ENCODE measurements around the gene THOC5.
"Not testable (repeated sequence)": the region's sequence is repeated elsewhere in the genome, so short reads cannot be mapped to it uniquely, and the experiment has no call there.

Gene THOC5

DNA sequence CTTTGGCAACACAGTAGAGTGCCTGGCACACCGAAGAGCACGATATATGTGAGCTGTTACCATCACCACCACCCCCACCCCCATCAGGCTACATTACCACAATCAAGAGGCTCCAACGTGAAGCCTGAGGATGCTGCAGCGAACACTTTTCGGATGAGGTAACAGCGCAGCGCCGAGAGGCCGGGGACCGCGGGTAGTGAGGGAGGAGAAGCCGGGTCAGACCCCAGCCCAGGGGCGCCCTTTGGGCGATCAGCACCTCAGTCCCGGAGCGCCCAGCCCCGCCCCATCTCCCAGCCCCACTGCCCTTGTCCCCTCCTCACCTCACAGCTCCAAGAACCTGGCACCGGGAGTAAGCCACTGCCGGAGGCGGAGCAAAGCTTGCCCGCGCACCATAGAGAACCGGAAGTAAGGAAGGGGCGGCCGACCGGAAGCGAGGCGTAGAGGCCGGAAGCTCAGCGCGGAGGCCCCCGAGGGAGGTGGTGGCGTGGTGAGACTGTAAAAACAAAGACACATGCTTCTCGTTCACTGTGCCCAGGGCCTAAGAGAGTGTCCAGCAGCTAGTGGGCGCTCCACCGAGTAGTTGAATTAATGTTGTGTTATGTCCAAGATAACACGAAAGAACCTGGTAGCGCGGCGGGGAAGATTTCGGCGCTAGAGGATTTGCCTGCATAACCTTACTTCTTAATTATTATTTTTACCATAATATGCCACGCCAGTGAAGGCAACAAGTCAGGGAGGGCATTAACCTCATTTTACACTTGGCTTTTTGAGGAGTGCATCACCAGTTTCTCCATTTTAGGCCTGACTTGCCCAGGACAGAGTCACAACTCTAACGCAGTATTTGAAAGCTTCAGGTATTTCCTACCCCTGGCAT lies at the start of gene THOC5:
Gene THOC5, minus strand, starts transcription at position 407 of the 874 bp plus-strand sequence. CDS start 4,610 bp downstream, outside the sequence.
- Histone ChIP-seq H3K9me3 (ENCODE audit: control insufficient read depth, insufficient read depth, low read length) (no peaks in the 10 kb centered on the region), H3K4me1 (ENCODE audit: insufficient read depth, low read length) (no peaks in the 10 kb centered on the region), H3K36me3 (ENCODE audit: insufficient read depth, low read length) (peaks cover 15% of the 10 kb centered on the region), H3K9ac (ENCODE audit: low read depth, low read length) (peak within 1 kb of the TSS; percentile 95)

DNA sequence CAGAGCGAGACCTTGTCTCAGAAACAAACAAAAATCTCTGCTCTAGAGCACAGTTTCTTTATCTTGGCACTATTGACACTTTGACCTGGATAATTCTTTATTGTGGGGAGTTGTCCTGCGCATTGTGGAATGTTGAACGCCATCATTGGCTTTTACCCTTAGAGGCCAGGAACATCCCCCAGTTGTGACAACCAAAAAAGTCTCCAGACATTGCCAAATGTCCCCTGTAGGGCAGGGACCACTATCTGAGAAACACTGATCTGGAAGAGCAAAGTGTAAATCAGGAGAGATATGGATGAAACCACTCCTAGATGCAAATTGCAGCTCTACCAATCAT lies 45.1 kb upstream of the THOC5 start:
- Histone ChIP-seq H3K36me3 (ENCODE audit: insufficient read depth, low read length) (no peaks in the 10 kb centered on the region), H3K9me3 (ENCODE audit: control insufficient read depth, insufficient read depth, low read length) (no peaks in the 10 kb centered on the region), H3K9ac (ENCODE audit: low read depth, low read length) (no peak overlapping the region), H3K4me1 (ENCODE audit: insufficient read depth, low read length) (no peaks in the 10 kb centered on the region)

DNA sequence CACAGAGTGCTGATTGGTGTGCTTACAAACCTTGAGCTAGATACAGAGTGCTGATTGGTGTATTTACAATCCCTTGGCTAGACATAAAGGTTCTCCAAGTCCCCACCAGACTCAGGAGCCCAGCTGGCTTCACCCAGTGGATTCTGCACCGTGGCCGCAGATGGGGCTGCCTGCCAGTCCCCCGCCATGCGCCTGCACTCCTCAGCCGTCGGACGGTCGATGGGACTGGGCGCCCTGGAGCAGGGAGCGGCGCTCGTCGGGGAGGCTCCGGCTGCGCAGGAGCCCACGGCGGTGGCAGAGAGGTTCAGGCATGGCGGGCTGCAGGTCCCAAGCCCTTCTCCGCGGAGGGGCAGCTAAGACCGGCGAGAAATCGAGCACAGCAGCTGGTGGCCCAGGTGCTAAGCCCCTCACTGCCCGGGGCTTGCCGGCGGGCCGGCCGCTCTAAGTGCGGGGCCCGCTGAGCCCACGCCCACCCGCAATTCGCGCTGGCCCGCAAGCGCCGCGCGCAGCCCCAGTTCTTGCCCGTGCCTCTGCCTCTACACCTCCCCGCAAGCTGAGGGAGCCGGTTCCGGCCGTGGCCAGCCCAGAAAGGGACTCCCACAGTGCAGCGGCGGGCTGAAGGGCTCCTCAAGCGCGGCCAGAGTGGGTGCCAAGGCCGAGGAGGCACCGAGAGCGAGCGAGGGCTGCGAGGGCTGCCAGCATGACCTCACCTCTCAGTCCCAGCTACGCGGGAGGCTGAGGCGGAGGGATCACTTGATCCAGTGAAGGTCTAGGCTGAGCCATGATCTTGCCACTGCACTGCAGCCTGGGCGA lies 44.5 kb upstream of the THOC5 start:
- peak overlapping the region; percentile 32; the same call in 1 of the 2 replicates for H3K9ac ChIP-seq (ENCODE audit: low read depth, low read length)
- H3K9me3 ChIP-seq (ENCODE audit: control insufficient read depth, insufficient read depth, low read length); H3K36me3 ChIP-seq (ENCODE audit: insufficient read depth, low read length); H3K4me1 ChIP-seq (ENCODE audit: insufficient read depth, low read length): not testable (repeated sequence)

DNA sequence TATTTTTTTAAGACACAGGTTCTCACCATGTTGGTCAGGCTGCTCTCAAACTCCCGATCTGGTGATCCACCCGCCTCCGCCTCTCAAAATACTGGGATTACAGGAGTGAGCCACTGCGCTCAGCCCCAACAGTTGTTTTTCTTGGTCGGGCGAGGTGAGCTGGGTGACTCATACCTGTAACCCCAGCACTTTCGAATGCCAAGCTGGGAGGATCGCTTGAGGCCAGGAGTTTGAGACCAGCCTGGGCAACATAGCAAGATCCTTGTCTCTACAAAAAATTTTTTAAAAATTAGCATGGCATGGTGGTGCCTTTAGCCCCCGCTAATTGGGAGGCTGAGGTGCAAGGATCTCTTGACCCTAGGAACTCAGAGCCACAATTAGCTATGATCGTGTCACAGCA lies 42.9 kb upstream of the THOC5 start:
- no peak overlapping the region for H3K9ac ChIP-seq (ENCODE audit: low read depth, low read length)
- H3K36me3 ChIP-seq (ENCODE audit: insufficient read depth, low read length): no peaks in the 10 kb centered on the region
- no peaks in the 10 kb centered on the region for H3K9me3 ChIP-seq (ENCODE audit: control insufficient read depth, insufficient read depth, low read length)
- no peaks in the 10 kb centered on the region for H3K4me1 ChIP-seq (ENCODE audit: insufficient read depth, low read length)

DNA sequence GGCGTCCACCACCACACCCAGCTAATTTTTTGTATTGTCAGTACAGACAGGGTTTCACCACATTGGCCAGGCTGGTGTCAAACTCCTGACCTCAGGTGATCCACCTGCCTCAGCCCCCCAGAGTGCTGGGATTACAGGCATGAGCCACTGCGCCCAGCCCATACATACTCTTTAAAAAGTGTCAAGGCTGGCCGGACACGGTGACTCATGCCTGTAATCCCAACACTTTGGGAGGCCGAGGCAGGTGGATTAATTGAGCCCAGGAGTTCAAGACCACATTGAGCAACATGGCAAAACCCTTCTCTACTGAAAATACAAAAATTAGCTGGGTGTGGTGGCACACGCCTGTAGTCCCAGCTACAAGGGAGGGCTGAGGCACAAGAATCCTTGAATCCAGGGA lies 40.9 kb upstream of the THOC5 start:
- not testable (repeated sequence) for H3K9ac ChIP-seq (ENCODE audit: low read depth, low read length); H3K36me3 ChIP-seq (ENCODE audit: insufficient read depth, low read length); H3K4me1 ChIP-seq (ENCODE audit: insufficient read depth, low read length); H3K9me3 ChIP-seq (ENCODE audit: control insufficient read depth, insufficient read depth, low read length)

DNA sequence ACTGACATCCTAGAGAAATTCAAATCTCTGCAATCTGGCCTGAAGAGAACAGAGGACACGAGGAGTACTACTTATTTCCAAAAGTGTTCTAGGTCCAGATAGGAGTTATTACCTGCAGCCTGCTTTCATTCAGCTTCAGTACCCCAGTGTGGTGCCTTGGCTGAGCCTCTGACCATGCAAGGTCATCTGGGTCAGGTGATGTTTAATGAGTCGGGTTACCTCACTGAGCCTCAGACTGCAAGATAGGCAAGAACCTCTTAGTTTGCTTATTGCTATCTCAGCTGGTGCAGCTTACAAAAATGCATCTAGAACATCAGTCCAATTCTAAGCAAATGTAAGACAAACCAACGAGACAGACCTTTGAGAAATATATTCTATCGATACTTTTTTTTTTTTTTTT lies 40.4 kb upstream of the THOC5 start:
- Histone ChIP-seq H3K36me3 (ENCODE audit: insufficient read depth, low read length) (no peaks in the 10 kb centered on the region), H3K4me1 (ENCODE audit: insufficient read depth, low read length) (no peaks in the 10 kb centered on the region), H3K9ac (ENCODE audit: low read depth, low read length) (no peak overlapping the region), H3K9me3 (ENCODE audit: control insufficient read depth, insufficient read depth, low read length) (no peaks in the 10 kb centered on the region)

DNA sequence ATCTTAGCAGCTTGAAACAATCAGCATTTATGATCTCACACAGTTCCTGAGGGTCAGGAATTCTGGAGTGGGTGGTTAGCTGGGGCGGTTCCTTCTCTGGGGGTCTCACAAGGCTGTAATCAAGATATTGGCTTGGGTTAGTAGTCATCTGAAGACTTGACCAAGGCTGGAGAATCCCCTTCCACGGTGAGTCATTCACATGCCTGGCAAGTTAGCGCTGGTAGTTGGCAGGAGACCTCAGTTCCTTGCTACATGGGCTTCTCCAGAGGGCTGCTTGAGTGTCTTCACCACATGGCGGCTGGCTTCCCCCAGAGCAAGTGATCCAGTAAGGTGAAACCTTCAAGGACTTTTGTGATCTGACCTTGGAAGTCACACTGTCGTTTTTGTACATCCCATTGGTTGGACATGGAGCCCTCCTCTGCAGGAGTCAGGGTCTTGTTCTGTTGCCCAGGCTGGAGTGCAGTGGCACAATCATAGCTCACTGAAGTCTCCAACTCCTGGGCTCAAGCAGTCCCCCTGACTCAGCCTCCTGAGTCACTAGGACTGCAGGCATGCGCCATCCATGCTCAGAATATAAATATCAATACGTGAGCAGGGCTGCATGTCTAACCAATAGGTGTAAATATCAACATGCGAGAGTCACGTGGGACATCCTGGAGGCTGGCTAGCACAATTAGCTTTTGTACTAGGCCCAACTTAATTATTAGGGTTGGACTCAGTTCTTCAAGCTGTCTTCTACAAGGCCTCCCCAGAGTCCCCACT lies 34.6 kb upstream of the THOC5 start:
- Histone ChIP-seq H3K4me1 (ENCODE audit: insufficient read depth, low read length) (no peaks in the 10 kb centered on the region), H3K9ac (ENCODE audit: low read depth, low read length) (no peak overlapping the region), H3K9me3 (ENCODE audit: control insufficient read depth, insufficient read depth, low read length) (no peaks in the 10 kb centered on the region), H3K36me3 (ENCODE audit: insufficient read depth, low read length) (no peaks in the 10 kb centered on the region)

DNA sequence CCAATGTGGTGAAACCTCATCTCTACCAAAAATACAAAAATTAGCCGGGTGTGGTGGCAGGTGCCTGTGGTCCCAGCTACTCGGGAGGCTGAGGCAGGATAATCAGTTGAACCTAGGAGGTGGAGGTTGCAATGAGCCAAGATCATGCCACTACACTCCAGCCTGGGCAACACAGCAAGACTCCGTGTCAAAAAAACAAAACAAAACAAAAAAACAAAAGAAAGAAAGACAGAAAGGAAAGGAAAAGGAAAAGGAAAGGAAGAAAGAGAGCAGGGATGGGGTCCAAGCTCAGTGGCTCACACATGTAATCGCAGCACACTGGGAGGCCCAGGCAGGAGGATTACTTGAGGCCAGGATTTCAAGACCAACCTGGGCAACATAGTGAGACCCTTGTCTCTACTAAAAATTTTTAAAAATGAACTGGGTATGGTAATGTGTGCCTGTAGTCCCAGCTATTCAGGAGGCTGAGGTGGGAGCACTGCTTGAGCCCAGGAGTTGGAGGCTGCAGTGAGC lies 32.7 kb upstream of the THOC5 start:
- not testable (repeated sequence) for H3K9me3 ChIP-seq (ENCODE audit: control insufficient read depth, insufficient read depth, low read length); H3K9ac ChIP-seq (ENCODE audit: low read depth, low read length); H3K4me1 ChIP-seq (ENCODE audit: insufficient read depth, low read length); H3K36me3 ChIP-seq (ENCODE audit: insufficient read depth, low read length)

DNA sequence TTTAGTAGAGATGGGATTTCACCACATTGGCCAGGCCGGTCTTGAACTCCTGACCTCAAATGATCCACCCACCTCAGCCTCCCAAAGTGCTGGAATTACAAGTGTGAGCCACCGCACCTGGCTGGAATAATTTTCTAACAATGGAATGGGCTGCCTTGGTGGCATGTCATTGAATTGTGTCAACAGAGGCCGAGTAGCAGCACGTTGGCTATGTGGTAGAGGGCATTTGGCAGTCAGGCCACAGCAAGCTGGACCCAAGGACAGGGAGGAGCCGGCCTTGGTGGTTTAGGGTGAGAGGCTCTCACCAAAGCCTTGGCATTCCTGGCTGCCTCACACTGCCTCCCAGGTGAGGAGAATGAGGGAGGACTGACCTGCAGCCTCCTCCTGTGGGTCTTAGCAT lies 31.4 kb upstream of the THOC5 start:
- Histone ChIP-seq H3K9ac (ENCODE audit: low read depth, low read length) (no peak overlapping the region), H3K9me3 (ENCODE audit: control insufficient read depth, insufficient read depth, low read length) (no peaks in the 10 kb centered on the region), H3K4me1 (ENCODE audit: insufficient read depth, low read length) (no peaks in the 10 kb centered on the region), H3K36me3 (ENCODE audit: insufficient read depth, low read length) (no peaks in the 10 kb centered on the region)

DNA sequence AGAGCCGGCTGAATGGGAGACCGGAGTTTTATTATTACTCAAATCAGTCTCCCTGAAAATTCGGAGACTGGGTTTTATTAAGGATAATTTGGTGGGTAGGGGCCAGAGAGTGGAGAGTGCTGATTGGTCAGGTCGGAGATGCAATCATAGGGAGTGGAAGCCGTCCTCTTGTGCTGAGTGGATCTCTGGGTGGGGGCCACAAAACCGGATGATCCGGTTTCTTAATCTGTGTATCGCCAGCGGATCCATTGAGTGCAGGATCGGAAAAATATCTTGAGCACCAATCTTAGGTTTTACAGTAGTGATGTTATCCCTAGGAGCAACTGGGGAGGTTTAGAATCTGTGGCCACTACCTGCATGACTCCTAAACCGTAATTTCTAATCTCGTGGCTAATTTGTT lies 28.2 kb upstream of the THOC5 start:
- H3K36me3 ChIP-seq (ENCODE audit: insufficient read depth, low read length): peaks cover 6% of the 10 kb centered on the region; the same call in 1 of the 2 replicates
- H3K4me1 ChIP-seq (ENCODE audit: insufficient read depth, low read length): peaks cover 4% of the 10 kb centered on the region; the same call in 1 of the 2 replicates
- no peaks in the 10 kb centered on the region for H3K9me3 ChIP-seq (ENCODE audit: control insufficient read depth, insufficient read depth, low read length)
- peak overlapping the region; percentile 51; the same call in 1 of the 2 replicates for H3K9ac ChIP-seq (ENCODE audit: low read depth, low read length)

DNA sequence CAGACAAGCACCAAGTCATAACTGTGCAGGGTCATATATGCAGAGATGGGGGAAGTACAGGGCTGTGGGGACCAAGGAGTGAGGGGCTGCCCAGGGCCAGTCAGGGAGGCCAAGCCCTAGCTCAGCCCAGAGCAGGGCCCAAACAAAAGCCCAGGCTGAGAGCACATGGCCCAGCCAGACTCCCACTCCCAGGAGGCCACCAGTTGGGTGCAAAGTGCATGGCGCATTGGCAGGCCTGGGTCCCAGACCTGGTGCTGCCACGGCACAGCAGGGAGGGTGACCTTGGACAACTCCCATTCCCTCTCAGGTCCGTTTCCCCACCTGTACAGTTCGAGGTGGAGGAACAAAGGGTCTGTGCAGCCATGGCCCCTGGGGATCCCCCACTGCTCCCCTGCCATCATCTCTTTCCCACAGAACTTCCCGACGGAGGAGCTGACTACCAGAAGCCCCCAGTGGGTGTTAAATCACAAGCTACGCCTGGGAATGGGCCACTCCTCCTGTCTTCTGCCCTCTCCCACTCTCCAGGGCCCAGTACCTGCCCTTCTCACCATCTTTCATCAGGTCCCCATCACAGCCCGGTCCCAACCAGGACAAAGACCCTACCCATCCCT lies 26.7 kb upstream of the THOC5 start:
- H3K9ac ChIP-seq (ENCODE audit: low read depth, low read length): peak overlapping the region; percentile 51
- H3K36me3 ChIP-seq (ENCODE audit: insufficient read depth, low read length): peaks cover 6% of the 10 kb centered on the region; the same call in 1 of the 2 replicates
- peaks cover 4% of the 10 kb centered on the region; the same call in 1 of the 2 replicates for H3K4me1 ChIP-seq (ENCODE audit: insufficient read depth, low read length)
- no peaks in the 10 kb centered on the region for H3K9me3 ChIP-seq (ENCODE audit: control insufficient read depth, insufficient read depth, low read length)

DNA sequence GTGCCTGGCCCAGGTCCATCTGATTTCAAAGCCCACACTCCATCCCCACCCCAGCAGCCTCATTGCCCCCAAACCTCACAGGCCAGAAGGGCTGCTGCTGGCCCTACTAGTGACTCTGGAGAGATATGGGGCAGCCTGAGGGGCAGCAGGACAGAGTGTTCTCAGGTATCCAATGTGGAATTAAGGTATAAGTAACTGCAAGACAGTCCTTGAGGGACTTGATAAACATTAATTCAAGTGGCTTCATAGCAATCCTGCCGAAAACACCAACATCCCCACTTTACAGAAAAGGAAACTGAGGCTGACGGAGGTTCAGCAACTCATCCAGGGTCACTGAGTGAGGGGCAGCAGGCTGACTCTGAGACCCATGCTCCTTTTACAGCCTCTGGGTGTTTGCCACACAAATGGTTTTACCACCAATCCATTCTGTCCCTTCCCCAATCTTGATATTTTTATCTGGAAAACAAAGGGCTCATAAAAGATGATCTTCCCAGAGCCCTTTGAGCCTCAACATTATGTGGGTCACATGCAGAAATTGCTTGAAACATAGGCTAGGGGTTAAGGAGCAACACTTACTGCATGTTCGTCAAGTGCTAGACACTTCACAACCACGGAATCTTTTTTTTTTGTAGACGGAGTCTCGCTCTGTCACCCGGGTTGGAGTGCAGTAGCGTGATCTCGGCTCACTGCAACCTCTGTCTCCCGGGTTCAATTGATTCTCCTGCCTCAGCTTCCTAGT lies 25.1 kb upstream of the THOC5 start:
- Histone ChIP-seq H3K36me3 (ENCODE audit: insufficient read depth, low read length) (peaks cover 6% of the 10 kb centered on the region; the same call in 1 of the 2 replicates), H3K9ac (ENCODE audit: low read depth, low read length) (no peak overlapping the region), H3K9me3 (ENCODE audit: control insufficient read depth, insufficient read depth, low read length) (no peaks in the 10 kb centered on the region), H3K4me1 (ENCODE audit: insufficient read depth, low read length) (peaks cover 4% of the 10 kb centered on the region; the same call in 1 of the 2 replicates)

DNA sequence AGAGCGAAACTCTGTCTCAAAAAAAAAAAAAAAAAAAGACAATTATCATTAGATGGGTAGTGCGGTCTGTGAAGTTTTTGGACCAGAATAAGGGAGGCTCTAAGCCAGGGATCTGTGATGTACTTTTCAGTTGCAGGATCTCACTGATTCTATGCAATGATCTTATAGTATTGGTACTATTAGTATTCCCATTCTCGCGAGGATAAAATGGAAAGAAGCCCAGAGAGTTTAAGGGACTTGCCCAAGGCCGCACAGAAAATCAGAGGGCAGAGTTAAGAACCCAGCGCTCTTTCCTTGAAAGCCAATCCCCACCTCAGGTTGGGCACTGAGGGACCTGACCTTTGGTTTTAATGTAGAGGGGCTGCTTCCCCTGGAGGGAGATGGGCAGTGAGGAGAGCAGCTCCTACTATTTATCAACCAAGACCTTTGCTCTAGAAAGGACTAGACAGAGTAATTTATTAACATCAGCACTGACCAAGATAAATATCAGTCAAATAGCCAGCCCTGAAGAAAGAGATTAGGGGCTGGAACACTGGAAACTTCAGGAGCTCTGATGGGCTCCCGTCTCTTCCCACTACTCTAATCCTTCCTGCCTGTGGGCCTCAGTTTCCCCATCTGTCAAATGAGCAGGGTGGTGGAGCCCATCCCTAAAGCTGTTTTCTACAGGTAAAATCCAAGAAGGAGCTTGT lies 21.3 kb upstream of the THOC5 start:
- Histone ChIP-seq H3K9me3 (ENCODE audit: control insufficient read depth, insufficient read depth, low read length) (no peaks in the 10 kb centered on the region), H3K9ac (ENCODE audit: low read depth, low read length) (no peak overlapping the region), H3K4me1 (ENCODE audit: insufficient read depth, low read length) (peaks cover 3% of the 10 kb centered on the region; the same call in 1 of the 2 replicates), H3K36me3 (ENCODE audit: insufficient read depth, low read length) (peaks cover 6% of the 10 kb centered on the region; the same call in 1 of the 2 replicates)
